MM.1S (cell line): ENCODE results near the gene FGD2.

Experiments
- DNase-seq: peaks from one replicate; pipeline ENCODE4 v3.0.0-alpha.2; 2015
- H2AFZ ChIP-seq: fragments of 300-600 bp; sonication (generic); 2 replicates; pipeline ENCODE4 v1.6.0; 2016; ENCODE audit warnings: antibody characterized with exemption, low read length
- H3F3A ChIP-seq: fragments of 300-600 bp; sonication (generic); 2 replicates; pipeline ENCODE4 v1.6.1; 2016; ENCODE audit warnings: mild to moderate bottlenecking, antibody characterized with exemption, low read length, moderate library complexity, mixed read lengths; ENCODE audit not compliant: insufficient read depth
- H3K27ac ChIP-seq: fragments of 300-600 bp; sonication (generic); 2 replicates; pipeline ENCODE4 v1.5.1; 2016; ENCODE audit warnings: mild to moderate bottlenecking, low read length
- H3K27me3 ChIP-seq: fragments of 300-600 bp; sonication (generic); replicated peaks from 2 replicates; pipeline ENCODE4 v1.6.0; 2016; ENCODE audit warnings: low read length; ENCODE audit not compliant: insufficient read depth
- H3K36me3 ChIP-seq: fragments of 300-600 bp; sonication (generic); replicated peaks from 2 replicates; pipeline ENCODE4 v1.6.1; 2016; ENCODE audit warnings: mild to moderate bottlenecking, low read length, mixed read lengths; ENCODE audit not compliant: insufficient read depth
- H3K4me1 ChIP-seq: fragments of 300-600 bp; sonication (generic); 2 replicates; pipeline ENCODE4 v1.6.1; 2016; ENCODE audit warnings: low read length, mixed read lengths
- H3K4me2 ChIP-seq: fragments of 300-600 bp; sonication (generic); 2 replicates; pipeline ENCODE4 v1.6.0; 2016; ENCODE audit warnings: low read depth, low read length
- H3K4me3 ChIP-seq: fragments of 300-600 bp; sonication (generic); 2 replicates; pipeline ENCODE4 v1.5.1; 2016; ENCODE audit warnings: low read length, mixed read lengths
- H3K79me2 ChIP-seq: fragments of 300-600 bp; sonication (generic); 2 replicates; pipeline ENCODE4 v1.6.1; 2016; ENCODE audit warnings: mixed run types, low read length, mixed read lengths
- H3K9ac ChIP-seq: fragments of 300-600 bp; sonication (generic); 2 replicates; pipeline ENCODE4 v1.6.1; 2016; ENCODE audit warnings: low read length, mixed read lengths
- H3K9me2 ChIP-seq: fragments of 300-600 bp; sonication (generic); replicated peaks from 2 replicates; pipeline ENCODE4 v1.6.1; 2016; ENCODE audit warnings: mild to moderate bottlenecking, low read length, mixed read lengths; ENCODE audit not compliant: insufficient read depth
- H3K9me3 ChIP-seq: fragments of 300-600 bp; sonication (generic); replicated peaks from 2 replicates; pipeline ENCODE4 v1.6.1; 2016; ENCODE audit warnings: mild to moderate bottlenecking, low read length, mixed read lengths; ENCODE audit not compliant: insufficient read depth
- H4K20me1 ChIP-seq: fragments of 300-600 bp; sonication (generic); 2 replicates; pipeline ENCODE4 v1.6.1; 2016; ENCODE audit warnings: mild to moderate bottlenecking, low read length, moderate library complexity, mixed read lengths; ENCODE audit not compliant: insufficient read depth
- EZH2 ChIP-seq: fragments of 300-600 bp; sonication (generic); optimal IDR thresholded peaks from 2 replicates; pipeline ENCODE3; 2017; ENCODE audit warnings: low read depth, mild to moderate bottlenecking, antibody characterized with exemption, low read length, mixed read lengths
- EZH2phosphoT487 ChIP-seq: fragments of 300-600 bp; sonication (generic); IDR thresholded peaks from 2 replicates; pipeline ENCODE4 v1.6.1; 2018; ENCODE audit warnings: antibody characterized with exemption, low read length
- TF ChIP-seq, protein P1 (sequence below): fragments of 300-600 bp; sonication (generic); IDR thresholded peaks from 2 replicates; pipeline ENCODE4 v1.5.1; 2016; ENCODE audit warnings: antibody characterized with exemption, low read length, mixed read lengths

Gene FGD2

DNA sequence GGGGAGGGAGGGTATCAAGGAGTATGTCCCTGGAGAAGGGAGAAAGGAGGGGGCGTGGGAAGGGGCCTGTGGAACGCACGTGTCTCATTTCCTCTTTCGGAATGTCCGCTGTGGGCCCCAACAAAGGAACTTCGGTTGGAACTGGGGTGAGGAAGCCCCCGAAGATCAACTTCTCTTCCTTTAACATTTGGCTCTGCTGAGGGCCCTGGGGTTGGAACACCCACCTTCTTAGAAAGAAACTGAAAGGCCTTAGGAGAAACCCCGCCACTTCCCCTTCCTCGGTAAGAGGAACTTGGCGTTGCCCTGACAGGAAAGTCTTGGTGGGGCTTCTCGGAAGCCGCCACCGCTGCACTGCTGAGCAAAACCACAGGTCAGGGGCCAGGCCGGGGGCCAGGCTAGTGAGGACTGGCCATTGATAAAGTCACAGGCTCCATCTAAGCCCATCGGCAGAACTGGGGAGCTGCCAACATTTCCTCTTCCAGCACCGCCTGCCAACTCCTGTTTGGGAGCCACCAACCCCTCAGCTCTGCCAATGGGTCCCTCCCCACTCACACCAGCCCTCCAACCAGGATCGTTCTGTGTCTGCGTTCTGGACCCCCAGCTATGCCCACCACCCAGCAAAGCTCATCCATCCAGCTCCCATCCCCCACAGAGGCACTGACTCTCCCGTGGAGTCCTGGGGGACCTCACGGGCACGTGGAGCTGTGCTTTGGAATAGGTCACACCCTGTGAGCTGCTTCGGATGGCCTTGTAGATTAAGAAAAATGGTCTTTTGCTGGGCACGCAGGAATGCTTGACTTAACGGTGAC lies 44.8 kb downstream of the FGD2 start:
- Histone ChIP-seq H3K27me3 (no peaks in the 10 kb centered on the region), H2AFZ (peak overlapping the region; percentile 55), H3K79me2 (no peaks in the 10 kb centered on the region), H3K9me3 (no peaks in the 10 kb centered on the region), H3K9me2 (no peaks in the 10 kb centered on the region), H3K4me2 (peak overlapping the region; percentile 42), H3K4me1 (peaks cover 49% of the 10 kb centered on the region), H4K20me1 (no peaks in the 10 kb centered on the region), H3K27ac (peak overlapping the region; percentile 93; the same call in 1 of the 2 replicates), H3K9ac (peak overlapping the region; percentile 24), H3K36me3 (no peaks in the 10 kb centered on the region), H3F3A (peaks cover 10% of the 10 kb centered on the region), H3K4me3 (peak overlapping the region; percentile 43)
- peak; percentile 59 for DNase-seq
- no peak for TF ChIP-seq EZH2phosphoT487
- no peak for TF ChIP-seq EZH2
- TF ChIP-seq, protein P1, sequence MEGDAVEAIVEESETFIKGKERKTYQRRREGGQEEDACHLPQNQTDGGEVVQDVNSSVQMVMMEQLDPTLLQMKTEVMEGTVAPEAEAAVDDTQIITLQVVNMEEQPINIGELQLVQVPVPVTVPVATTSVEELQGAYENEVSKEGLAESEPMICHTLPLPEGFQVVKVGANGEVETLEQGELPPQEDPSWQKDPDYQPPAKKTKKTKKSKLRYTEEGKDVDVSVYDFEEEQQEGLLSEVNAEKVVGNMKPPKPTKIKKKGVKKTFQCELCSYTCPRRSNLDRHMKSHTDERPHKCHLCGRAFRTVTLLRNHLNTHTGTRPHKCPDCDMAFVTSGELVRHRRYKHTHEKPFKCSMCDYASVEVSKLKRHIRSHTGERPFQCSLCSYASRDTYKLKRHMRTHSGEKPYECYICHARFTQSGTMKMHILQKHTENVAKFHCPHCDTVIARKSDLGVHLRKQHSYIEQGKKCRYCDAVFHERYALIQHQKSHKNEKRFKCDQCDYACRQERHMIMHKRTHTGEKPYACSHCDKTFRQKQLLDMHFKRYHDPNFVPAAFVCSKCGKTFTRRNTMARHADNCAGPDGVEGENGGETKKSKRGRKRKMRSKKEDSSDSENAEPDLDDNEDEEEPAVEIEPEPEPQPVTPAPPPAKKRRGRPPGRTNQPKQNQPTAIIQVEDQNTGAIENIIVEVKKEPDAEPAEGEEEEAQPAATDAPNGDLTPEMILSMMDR, result no peak

DNA sequence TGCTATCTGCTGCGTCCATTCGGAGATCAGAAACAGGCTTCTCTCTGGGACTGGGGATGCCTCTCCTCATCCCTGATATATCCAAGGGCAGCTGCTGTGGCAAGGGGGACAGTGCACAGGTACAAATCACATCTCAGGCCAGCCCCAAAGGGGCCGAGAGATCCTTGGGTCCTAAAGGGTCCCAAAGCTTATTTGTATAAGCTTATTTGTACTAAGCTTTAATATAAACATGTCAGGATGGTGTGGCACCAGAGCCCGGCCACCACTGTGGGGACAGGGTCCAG lies 45.3 kb downstream of the FGD2 start:
- Histone ChIP-seq H3F3A (peaks cover 10% of the 10 kb centered on the region), H3K4me1 (peaks cover 48% of the 10 kb centered on the region), H3K4me3 (no peak overlapping the region), H3K79me2 (no peaks in the 10 kb centered on the region), H3K36me3 (no peaks in the 10 kb centered on the region), H3K9ac (peak overlapping the region; percentile 24; the same call in 1 of the 2 replicates), H4K20me1 (no peaks in the 10 kb centered on the region), H3K9me2 (no peaks in the 10 kb centered on the region), H2AFZ (no peak overlapping the region), H3K27me3 (no peaks in the 10 kb centered on the region), H3K27ac (peak overlapping the region; percentile 93; the same call in 1 of the 2 replicates), H3K4me2 (peak overlapping the region; percentile 42; the same call in 1 of the 2 replicates), H3K9me3 (no peaks in the 10 kb centered on the region)
- TF ChIP-seq, protein P1, result no peak
- no peak for TF ChIP-seq EZH2phosphoT487
- TF ChIP-seq EZH2, result no peak
- DNase-seq, result no peak

DNA sequence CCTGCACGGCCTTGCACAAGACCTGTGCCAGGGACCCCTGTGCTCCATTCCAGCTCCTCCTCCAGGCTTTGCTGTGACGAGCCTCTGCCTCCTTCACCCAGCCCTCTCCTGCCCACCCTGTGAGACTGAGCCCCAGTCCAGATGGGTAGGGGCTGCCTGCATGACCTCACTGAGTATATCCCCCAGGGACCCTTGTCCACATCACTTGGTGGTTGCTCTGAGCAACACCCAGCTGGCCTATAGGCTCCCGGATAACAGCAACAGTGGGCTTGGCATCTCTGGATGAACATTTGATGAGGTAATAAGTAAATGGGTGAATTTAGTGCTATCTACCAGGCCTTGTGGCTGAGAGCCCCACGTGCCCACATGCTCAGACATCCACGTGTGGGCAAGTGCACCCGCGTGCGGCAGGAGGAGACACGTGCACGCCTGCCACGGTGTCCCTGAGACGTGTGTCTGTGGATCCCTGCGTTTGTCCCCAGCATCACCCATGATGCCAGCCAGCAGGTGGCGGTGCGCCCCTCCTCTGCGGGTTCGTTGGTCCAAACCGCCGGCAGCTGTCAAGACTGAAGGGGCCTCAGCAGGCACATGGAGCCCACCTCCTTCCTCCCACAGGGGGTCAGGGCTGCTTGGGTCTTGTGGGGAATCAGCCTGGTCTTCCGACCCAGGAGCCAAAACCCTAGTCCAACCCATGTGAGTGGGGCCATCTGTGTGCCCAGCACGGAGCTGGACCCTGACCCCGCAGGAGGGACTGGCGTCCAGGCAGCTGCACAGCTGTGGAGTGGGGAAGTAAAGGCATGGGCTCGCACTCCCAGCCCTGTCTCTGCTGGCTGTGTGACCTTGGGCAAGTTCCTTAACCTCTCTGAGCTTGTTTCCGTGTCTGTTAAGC lies 45.9 kb downstream of the FGD2 start:
- H3F3A ChIP-seq, result peaks cover 10% of the 10 kb centered on the region
- H3K36me3 ChIP-seq, result no peaks in the 10 kb centered on the region
- no peaks in the 10 kb centered on the region for H4K20me1 ChIP-seq
- H3K79me2 ChIP-seq, result no peaks in the 10 kb centered on the region
- peak; percentile 87 for DNase-seq
- no peak overlapping the region for H3K4me3 ChIP-seq
- peak overlapping the region; percentile 24; the same call in 1 of the 2 replicates for H3K4me2 ChIP-seq
- no peaks in the 10 kb centered on the region for H3K27me3 ChIP-seq
- H3K27ac ChIP-seq, result no peak overlapping the region
- peak overlapping the region; percentile 71 for H2AFZ ChIP-seq
- no peaks in the 10 kb centered on the region for H3K9me2 ChIP-seq
- no peaks in the 10 kb centered on the region for H3K9me3 ChIP-seq
- H3K9ac ChIP-seq, result peak overlapping the region; percentile 17; the same call in 1 of the 2 replicates
- peaks cover 45% of the 10 kb centered on the region for H3K4me1 ChIP-seq
- no peak for TF ChIP-seq EZH2
- TF ChIP-seq, protein P1, result peak; percentile 94
